ENCODE measurements around the gene ZG16B. TPM values are rescaled to one million over a fixed set of nuclear protein-coding genes. Genes with fewer than 3 reads are reported as not detected.

Gene ZG16B
- total RNA-seq, 3 donors from 2014 or later = 6.8 to 40.7 (median 24.3) TPM

- ATAC-seq (no peak), DNase-seq (no peak)
- Histone ChIP-seq H3K4me3 (no peak overlapping the region), H3K9me3 (peaks cover 3% of the 10 kb centered on the region), H3K36me3 (ENCODE audit: low read depth) (no peaks in the 10 kb centered on the region), H3K4me1 (ENCODE audit: low read depth) (peaks cover 5% of the 10 kb centered on the region)
- intact Hi-C loops (cut with DNase I, micrococcal nuclease) = no loop called here
- TF ChIP-seq CTCF (IDR thresholded peaks at IDR 0.05) = no peak
These were observed 22.8 kb downstream of the ZG16B start for GRCh38 chr16:2852731-2853507.

GRCh38 chr16:2853531-2854073 is 23.5 kb downstream of the ZG16B start:
- H3K36me3 ChIP-seq (ENCODE audit: low read depth) = no peaks in the 10 kb centered on the region
- H3K4me3 ChIP-seq = no peak overlapping the region
- peaks cover 3% of the 10 kb centered on the region for H3K9me3 ChIP-seq
- no peak for DNase-seq
- H3K4me1 ChIP-seq (ENCODE audit: low read depth) = peaks cover 5% of the 10 kb centered on the region
- intact Hi-C loops (cut with DNase I, micrococcal nuclease) = no loop called here
- ATAC-seq = no peak
- no peak for TF ChIP-seq CTCF (IDR thresholded peaks at IDR 0.05)

GRCh38 chr16:2854700-2855309 is 24.7 kb downstream of the ZG16B start:
- no peak for TF ChIP-seq CTCF (IDR thresholded peaks at IDR 0.05)
- H3K4me3 ChIP-seq = no peak overlapping the region
- no peaks in the 10 kb centered on the region for H3K36me3 ChIP-seq (ENCODE audit: low read depth)
- H3K9me3 ChIP-seq = peaks cover 3% of the 10 kb centered on the region
- DNase-seq = peak in 1 of 3 donors; percentile 23
- peaks cover 5% of the 10 kb centered on the region for H3K4me1 ChIP-seq (ENCODE audit: low read depth)
- intact Hi-C loops (cut with DNase I, micrococcal nuclease) = no loop called here
- ATAC-seq = no peak

- no peaks in the 10 kb centered on the region for H3K36me3 ChIP-seq (ENCODE audit: low read depth)
- DNase-seq = peak in 1 of 3 donors; percentile 24
- ATAC-seq = peak; percentile 4
- no peak for TF ChIP-seq CTCF (IDR thresholded peaks at IDR 0.05)
- peaks cover 3% of the 10 kb centered on the region for H3K9me3 ChIP-seq
- intact Hi-C loops (cut with DNase I, micrococcal nuclease) = no loop called here
- peaks cover 5% of the 10 kb centered on the region for H3K4me1 ChIP-seq (ENCODE audit: low read depth)
- no peak overlapping the region for H3K4me3 ChIP-seq
These were observed 25.4 kb downstream of the ZG16B start for GRCh38 chr16:2855536-2855935.

GRCh38 chr16:2856061-2856670 is 26.1 kb downstream of the ZG16B start:
- intact Hi-C loops (cut with DNase I, micrococcal nuclease) = no loop called here
- H3K4me3 ChIP-seq = no peak overlapping the region
- peaks cover 5% of the 10 kb centered on the region for H3K4me1 ChIP-seq (ENCODE audit: low read depth)
- DNase-seq (peak in 1 of 3 donors; percentile 62), ATAC-seq (peak; percentile 49)
- H3K36me3 ChIP-seq (ENCODE audit: low read depth) = no peaks in the 10 kb centered on the region
- TF ChIP-seq CTCF (IDR thresholded peaks at IDR 0.05) = no peak
- peaks cover 7% of the 10 kb centered on the region for H3K9me3 ChIP-seq
